A549 (cell line): ENCODE measurements around the gene CSF2. TPM values are rescaled to one million over a fixed set of nuclear protein-coding genes. Genes with fewer than 3 reads are reported as not detected.

Experiments
- ATAC-seq, 2 experiments: fragments of 200-7000 bp in 1 of 2; fragments of >200 bp in 1 of 2; cut with Nextera tagmentation in 1 of 2; cut with Tn5 transposase in 1 of 2; 3 replicates each; pipeline versions ENCODE4 v1.8.0 to v1.9.1; 2018 to 2020; ENCODE audit warnings: mild to moderate bottlenecking in 1 of 2, moderate library complexity in 1 of 2
- CTCF ChIA-PET: fragments of 300-600 bp; sonication (Branson Sonifier 250); formaldehyde crosslinking; extraction: SDS; loops from one replicate; lab custom pipeline; 2021; ENCODE audit warnings: antibody characterized with exemption, inconsistent platforms; lab: Yijun Ruan, JAX
- POLR2A ChIA-PET: fragments of 350-600 bp; formaldehyde crosslinking; extraction: SDS; loops from one replicate; lab custom pipeline; 2021; ENCODE audit warnings: antibody characterized with exemption, inconsistent platforms; lab: Yijun Ruan, JAX
- DNase-seq, 2 experiments: peaks; one replicate each; pipeline versions ENCODE4 v3.0.0 to v3.0.0-alpha.2; 2011 to 2016; ENCODE audit warnings: low read depth in 1 of 2, low spot score in 1 of 2
- FAIRE-seq: peaks from 2 replicates; lab custom pipeline; 2011; peaks lifted over from hg19 to GRCh38; lab: Jason Lieb, UNC
- H3K27ac ChIP-seq, 2 experiments: fragments of >200 bp; sonication (Bioruptor Twin); formaldehyde crosslinking; 3 replicates each; pipeline ENCODE4 v1.5.1; 2016 to 2017
- H3K4me1 ChIP-seq: fragments of >200 bp; sonication (Bioruptor Twin); formaldehyde crosslinking; 3 replicates; pipeline ENCODE4 v1.6.1; 2016
- H3K4me2 ChIP-seq: fragments of >200 bp; sonication (Bioruptor Twin); formaldehyde crosslinking; 3 replicates; pipeline ENCODE4 v1.6.1; 2016
- H3K4me3 ChIP-seq: fragments of >200 bp; sonication (Bioruptor Twin); formaldehyde crosslinking; 3 replicates; pipeline ENCODE4 v1.5.1; 2016
- H3K9me3 ChIP-seq: fragments of >200 bp; sonication (Bioruptor Twin); formaldehyde crosslinking; 3 replicates; pipeline ENCODE4 v1.6.1; 2016
- ATOH8 ChIP-seq: fragments of 250-450 bp; sonication (Bioruptor Pico); IDR thresholded peaks from 2 replicates; pipeline ENCODE4 v1.5.0; 2020; ENCODE audit warnings: low read depth, mild to moderate bottlenecking, moderate library complexity
- CBX2 ChIP-seq: fragments of 200-600 bp; sonication (generic); IDR thresholded peaks from 2 replicates; pipeline ENCODE4 v1.6.1; 2016; ENCODE audit warnings: low read depth, mild to moderate bottlenecking, borderline replicate concordance
- CHD2 ChIP-seq: fragments of 150-350 bp; IDR thresholded peaks from 2 replicates; pipeline ENCODE4 v1.6.1; 2014; ENCODE audit warnings: low read length; ENCODE audit not compliant: partially characterized antibody
- E2F6 ChIP-seq: IDR thresholded peaks from 2 replicates; pipeline ENCODE4 v1.6.1; 2012; ENCODE audit warnings: low read depth, borderline replicate concordance
- ELK1 ChIP-seq: fragments of 150-350 bp; IDR thresholded peaks from 2 replicates; pipeline ENCODE4 v1.6.1; 2014; ENCODE audit warnings: low read depth, mild to moderate bottlenecking, low read length
- EP300 ChIP-seq, 2 experiments: fragments of >200 bp; sonication (Bioruptor Twin); formaldehyde crosslinking; IDR thresholded peaks; 2 replicates in 1 of 2; 3 replicates in 1 of 2; pipeline ENCODE4 v1.6.1; 2016 to 2017
- GATA3 ChIP-seq: IDR thresholded peaks from 2 replicates; pipeline ENCODE4 v1.6.1; 2012; ENCODE audit warnings: borderline replicate concordance
- HDAC2 ChIP-seq: fragments of 200-600 bp; sonication (generic); IDR thresholded peaks from 2 replicates; pipeline ENCODE4 v1.6.1; 2016
- HMGXB4 ChIP-seq: fragments of 250-450 bp; sonication (Bioruptor Pico); IDR thresholded peaks from 2 replicates; pipeline ENCODE4 v1.5.0; 2021; ENCODE audit warnings: mild to moderate bottlenecking, moderate library complexity, borderline replicate concordance
- HOXA7 ChIP-seq: fragments of 250-450 bp; sonication (Bioruptor Pico); IDR thresholded peaks from 2 replicates; pipeline ENCODE4 v1.5.0; 2020; ENCODE audit warnings: mild to moderate bottlenecking, moderate library complexity
- JUN ChIP-seq, 2 experiments: fragments of >200 bp; sonication (Bioruptor Twin); formaldehyde crosslinking; IDR thresholded peaks; 2 replicates in 1 of 2; 3 replicates in 1 of 2; pipeline ENCODE4 v1.6.1; 2016 to 2017
- JUNB ChIP-seq: fragments of >200 bp; sonication (Bioruptor Twin); formaldehyde crosslinking; IDR thresholded peaks from 2 replicates; pipeline ENCODE4 v1.6.1; 2016
- KDM1A ChIP-seq: fragments of 200-600 bp; sonication (generic); IDR thresholded peaks from 2 replicates; pipeline ENCODE4 v1.6.1; 2016; ENCODE audit warnings: low read depth, mild to moderate bottlenecking
- MAFK ChIP-seq: fragments of 450-650 bp; IDR thresholded peaks from 2 replicates; pipeline ENCODE4 v1.6.1; 2014; ENCODE audit not compliant: partially characterized antibody
- MAZ ChIP-seq: fragments of 150-350 bp; IDR thresholded peaks from 2 replicates; pipeline ENCODE4 v1.6.1; 2014; ENCODE audit warnings: antibody characterized with exemption, low read depth, low read length, borderline replicate concordance
- PBX3 ChIP-seq: IDR thresholded peaks from 2 replicates; pipeline ENCODE4 v1.6.1; 2012
- POLR2AphosphoS2 ChIP-seq: conservative IDR thresholded peaks from 2 replicates; pipeline ENCODE4 v1.6.1; 2012; ENCODE audit warnings: low read length, improper control_type of control experiment, inconsistent platforms
- RAD21 ChIP-seq, 2 experiments: fragments of >200 bp in 1 of 2; sonication (Bioruptor Twin) in 1 of 2; formaldehyde crosslinking in 1 of 2; IDR thresholded peaks in 1 of 2; conservative IDR thresholded peaks in 1 of 2; 2 replicates in 1 of 2; 3 replicates in 1 of 2; pipeline ENCODE4 v1.6.1; 2012 to 2018; ENCODE audit warnings: inconsistent platforms in 1 of 2
- RFX5 ChIP-seq: fragments of 450-650 bp; IDR thresholded peaks from 2 replicates; pipeline ENCODE4 v1.7.1; 2014; ENCODE audit warnings: antibody characterized with exemption, mild to moderate bottlenecking, moderate library complexity
- RNF2 ChIP-seq: fragments of 200-600 bp; sonication (generic); IDR thresholded peaks from 2 replicates; pipeline ENCODE4 v1.6.1; 2016; ENCODE audit warnings: low read depth, mild to moderate bottlenecking, antibody characterized with exemption, moderate library complexity, borderline replicate concordance
- SREBF2 ChIP-seq: fragments of 450-650 bp; IDR thresholded peaks from 2 replicates; pipeline ENCODE4 v1.6.1; 2014; ENCODE audit warnings: mild to moderate bottlenecking, moderate library complexity
- TFCP2L1 ChIP-seq: fragments of 250-450 bp; sonication (Bioruptor Pico); IDR thresholded peaks from 2 replicates; pipeline ENCODE4 v1.5.0; 2021; ENCODE audit warnings: mild to moderate bottlenecking
- USF2 ChIP-seq: fragments of 450-650 bp; IDR thresholded peaks from 2 replicates; pipeline ENCODE4 v1.6.1; 2014; ENCODE audit warnings: antibody characterized with exemption
- ZC3H11A ChIP-seq: fragments of 450-650 bp; IDR thresholded peaks from 2 replicates; pipeline ENCODE4 v1.6.1; 2014; ENCODE audit warnings: antibody characterized with exemption, mild to moderate bottlenecking
- ZFP36 ChIP-seq: fragments of 450-650 bp; IDR thresholded peaks from 2 replicates; pipeline ENCODE4 v1.6.1; 2014; ENCODE audit warnings: borderline replicate concordance; ENCODE audit not compliant: partially characterized antibody
- ZNF302 ChIP-seq: fragments of 250-450 bp; sonication (Bioruptor Pico); IDR thresholded peaks from 2 replicates; pipeline ENCODE4 v1.9.0; 2021; ENCODE audit warnings: inconsistent platforms, mild to moderate bottlenecking, moderate library complexity
- WGBS: methylation state at CpG from one replicate; pipeline ENCODE4 v1.1.6; 2017; ENCODE audit errors: missing lambda C conversion rate; 5-methylcytosine and 5-hydroxymethylcytosine counted together
- polyA plus RNA-seq, 4 experiments: library from polyadenylated mRNA; depleted of rRNA in 3 of 4; stranded (reverse); fragments of >200 nt; fragmentation: RNase III in 1 of 4; extraction: RNeasy Plus Mini Kit Qiagen cat#74134 plus additional on column Dnase treatment in 1 of 4; gene quantifications; 2 replicates in 3 of 4; 3 replicates in 1 of 4; pipeline ENCODE4 v1.2.3, GENCODE V29; 2011 to 2017

Gene CSF2
- polyA plus RNA-seq, 2 of the 4 experiments (the other 2 are of a cell fraction) = not detected

GRCh38 chr5:132049559-132049958, 24.0 kb upstream of the CSF2 start:
- ChIA-PET CTCF (interaction anchor here (0.8 to 2.6 kb wide), 4 partner anchors 13 to 239 kb away, joined by 3 to 15 read pairs (median 4); no protein-coding TSS in a partner anchor), POLR2A (no interaction called here)
- Histone ChIP-seq H3K27ac (no peak overlapping the region), H3K4me1 (no peaks in the 10 kb centered on the region), H3K4me2 (no peak overlapping the region), H3K4me3 (no peak overlapping the region), H3K9me3 (no peaks in the 10 kb centered on the region)
- DNase-seq (no peak), ATAC-seq (no peak), FAIRE-seq (no peak)
- TF ChIP-seq CBX2 = no peak
- TF ChIP-seq HMGXB4 = no peak
- no peak for TF ChIP-seq ZFP36
- TF ChIP-seq PBX3 = no peak
- no peak for TF ChIP-seq USF2
- no peak for TF ChIP-seq JUNB
- no peak for TF ChIP-seq CHD2
- no peak for TF ChIP-seq ZNF302 (CRISPR knock-in tag)
- no peak for TF ChIP-seq E2F6
- TF ChIP-seq JUN (IDR thresholded peaks at IDR 0.05) = no peak
- TF ChIP-seq RNF2 = no peak
- TF ChIP-seq HDAC2 = no peak
- no peak for TF ChIP-seq EP300 (IDR thresholded peaks at IDR 0.05)
- WGBS = 75% methylated on average over 12 of the region's 12 CpGs

- no peak for TF ChIP-seq POLR2AphosphoS2
- TF ChIP-seq ZC3H11A = no peak
- no peak for TF ChIP-seq SREBF2
- no peak for TF ChIP-seq USF2
- no peak for TF ChIP-seq ATOH8 (CRISPR knock-in tag)
- TF ChIP-seq RAD21 (conservative IDR thresholded peaks at IDR 0.05 in 1 of 2, IDR thresholded peaks at IDR 0.05 in 1 of 2) = no peak
- no peak for TF ChIP-seq GATA3
- no peak for TF ChIP-seq HOXA7
- no peak for TF ChIP-seq ELK1
- no peak for TF ChIP-seq KDM1A
- no peak for TF ChIP-seq MAZ
- no peak for TF ChIP-seq TFCP2L1 (CRISPR knock-in tag)
- no peak for TF ChIP-seq RFX5
- TF ChIP-seq MAFK = no peak
- POLR2A ChIA-PET = no interaction called here
These were observed 23.5 kb upstream of the CSF2 start for GRCh38 chr5:132050136-132050535.

More at GRCh38 chr5:132050136-132050535, 23.5 kb upstream of the CSF2 start:
- Histone ChIP-seq H3K4me1 (no peaks in the 10 kb centered on the region), H3K4me3 (no peak overlapping the region), H3K9me3 (no peaks in the 10 kb centered on the region), H3K27ac (no peak overlapping the region), H3K4me2 (no peak overlapping the region)
- FAIRE-seq (no peak), ATAC-seq (no peak), DNase-seq (no peak)
- CTCF ChIA-PET = interaction anchor here (0.8 to 2.6 kb wide), 3 partner anchors 13 to 239 kb away, joined by 3 to 15 read pairs (median 3); no protein-coding TSS in a partner anchor
- 15% methylated on average over 5 of the region's 5 CpGs for WGBS
